ENCODE measurements around the gene WDHD1. TPM values are rescaled to one million over a fixed set of nuclear protein-coding genes. Genes with fewer than 3 reads are reported as not detected.
"Not testable (repeated sequence)": the region's sequence is repeated elsewhere in the genome, so short reads cannot be mapped to it uniquely, and the experiment has no call there.

WDHD1 gene
- total RNA-seq, 2 donors from 2014 or later, result 0.66 to 1.0 TPM

DNA sequence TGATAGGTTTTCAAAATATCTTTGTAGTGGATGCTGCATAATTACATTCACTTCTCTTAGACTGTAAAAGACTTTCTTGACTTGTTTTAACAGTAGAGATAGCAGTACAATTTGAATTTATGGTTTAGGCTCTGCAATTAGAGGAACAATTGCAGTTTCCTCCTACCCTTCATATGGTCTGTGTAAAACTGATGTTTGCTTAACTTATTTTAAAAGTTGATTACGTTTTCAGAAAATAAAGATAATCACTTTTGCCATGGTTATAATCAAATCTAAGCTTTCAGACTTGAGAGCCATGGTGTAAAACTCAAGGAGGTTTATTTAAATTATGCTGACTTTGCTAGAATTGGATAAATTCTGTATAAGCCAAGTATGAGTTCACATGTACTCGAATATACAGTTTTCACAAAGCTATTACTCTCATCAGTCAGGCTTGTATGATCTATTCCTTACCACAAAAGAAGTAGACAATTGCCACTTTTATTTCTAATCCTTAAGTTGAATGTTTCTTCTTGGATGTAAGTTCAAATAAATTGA, 22.1 kb upstream of the WDHD1 start:
- Histone ChIP-seq H3K27ac (no peak overlapping the region), H3K27me3 (no peaks in the 10 kb centered on the region), H3K36me3 (replicated peaks in 1 of 2; ENCODE audit: insufficient read depth in 1 of 2, low read depth in 2 of 2) (no peaks in the 10 kb centered on the region), H3K4me1 (peaks cover 21% of the 10 kb centered on the region), H3K9me3 (no peaks in the 10 kb centered on the region), H3K4me3 (no peak overlapping the region)
- intact Hi-C loops (cut with DNase I), result no loop called here
- 61 to 70% methylated on average over 2 of the region's 2 CpGs for WGBS, 2 donors
- no peak for DNase-seq
- TF ChIP-seq POLR2A (IDR thresholded peaks at IDR 0.05) (no peak), CTCF (IDR thresholded peaks at IDR 0.05) (no peak)
- ATAC-seq, result no peak

- ATAC-seq, result no peak
- DNase-seq, result no peak
- peaks cover 8% of the 10 kb centered on the region for H3K4me1 ChIP-seq
- no peaks in the 10 kb centered on the region for H3K27me3 ChIP-seq
- no peak overlapping the region for H3K4me3 ChIP-seq
- TF ChIP-seq CTCF (IDR thresholded peaks at IDR 0.05) (no peak), POLR2A (IDR thresholded peaks at IDR 0.05) (no peak)
- no peak overlapping the region for H3K27ac ChIP-seq
- no peaks in the 10 kb centered on the region for H3K36me3 ChIP-seq (replicated peaks in 1 of 2; ENCODE audit: insufficient read depth in 1 of 2, low read depth in 2 of 2)
- 92 to 97% methylated on average over 5 of the region's 5 CpGs for WGBS, 2 donors
- no peaks in the 10 kb centered on the region for H3K9me3 ChIP-seq
- intact Hi-C loops (cut with DNase I), result no loop called here
These were observed 20.6 kb upstream of the WDHD1 start for GRCh38 chr14:55047301-55048053.

GRCh38 chr14:55045087-55045486, 18.2 kb upstream of the WDHD1 start:
- H3K27ac ChIP-seq, result no peak overlapping the region
- intact Hi-C loops (cut with DNase I), result no loop called here
- ATAC-seq, result no peak

GRCh38 chr14:55043528-55043927, 16.6 kb upstream of the WDHD1 start:
- H3K9me3 ChIP-seq, result no peaks in the 10 kb centered on the region
- DNase-seq, result no peak
- no peak overlapping the region for H3K4me3 ChIP-seq
- whole genome bisulfite sequencing, 2 donors, result 88 to 91% methylated on average over 5 of the region's 5 CpGs
- TF ChIP-seq CTCF (IDR thresholded peaks at IDR 0.05) (no peak), POLR2A (IDR thresholded peaks at IDR 0.05) (no peak)
- H3K27me3 ChIP-seq, result no peaks in the 10 kb centered on the region
- intact Hi-C loops (cut with DNase I), result no loop called here
- H3K36me3 ChIP-seq (replicated peaks in 1 of 2; ENCODE audit: insufficient read depth in 1 of 2, low read depth in 2 of 2), result no peaks in the 10 kb centered on the region
- no peaks in the 10 kb centered on the region for H3K4me1 ChIP-seq
- ATAC-seq, result no peak
- no peak overlapping the region for H3K27ac ChIP-seq

More at GRCh38 chr14:55045087-55045486, 18.2 kb upstream of the WDHD1 start:
- no peaks in the 10 kb centered on the region for H3K27me3 ChIP-seq
- no peaks in the 10 kb centered on the region for H3K9me3 ChIP-seq
- DNase-seq, result no peak
- no peaks in the 10 kb centered on the region for H3K36me3 ChIP-seq (replicated peaks in 1 of 2; ENCODE audit: insufficient read depth in 1 of 2, low read depth in 2 of 2)
- no peak overlapping the region for H3K4me3 ChIP-seq
- no peaks in the 10 kb centered on the region for H3K4me1 ChIP-seq
- TF ChIP-seq POLR2A (IDR thresholded peaks at IDR 0.05), result no peak
- TF ChIP-seq CTCF (IDR thresholded peaks at IDR 0.05), result no peak

GRCh38 chr14:55038708-55039107, 11.8 kb upstream of the WDHD1 start:
- Histone ChIP-seq H3K4me1 (no peaks in the 10 kb centered on the region), H3K9me3 (no peaks in the 10 kb centered on the region), H3K27ac (no peak overlapping the region), H3K36me3 (replicated peaks in 1 of 2; ENCODE audit: insufficient read depth in 1 of 2, low read depth in 2 of 2) (no peaks in the 10 kb centered on the region), H3K4me3 (no peak overlapping the region), H3K27me3 (no peaks in the 10 kb centered on the region)
- DNase-seq (no peak), ATAC-seq (no peak)
- intact Hi-C loops (cut with DNase I), result no loop called here
- TF ChIP-seq POLR2A (IDR thresholded peaks at IDR 0.05) (no peak), CTCF (IDR thresholded peaks at IDR 0.05) (no peak)

DNA sequence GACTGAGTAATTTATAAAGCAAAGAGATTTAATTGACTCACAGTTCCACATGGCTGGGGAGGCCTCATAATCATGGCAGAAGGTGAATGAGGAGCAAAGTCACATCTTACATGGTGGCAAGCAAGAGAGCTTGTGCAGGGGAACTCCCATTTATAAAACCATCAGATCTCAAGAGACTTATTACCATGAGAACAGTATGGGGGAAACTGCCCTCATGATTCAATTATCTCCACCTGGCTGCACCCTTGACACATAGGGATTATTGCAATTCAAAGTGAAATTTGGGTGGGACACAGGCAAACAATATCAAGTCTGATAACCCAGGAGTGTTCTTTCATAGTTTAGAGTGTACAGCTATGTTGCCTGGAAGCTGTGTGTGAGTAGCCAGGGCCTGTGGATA, 11.1 kb upstream of the WDHD1 start:
- H3K4me1 ChIP-seq, H3K27ac ChIP-seq: not testable (repeated sequence)

More for the DNA sequence above, 11.1 kb upstream of the WDHD1 start:
- DNase-seq; H3K9me3 ChIP-seq; H3K4me3 ChIP-seq; ATAC-seq; intact Hi-C loops (cut with DNase I); H3K27me3 ChIP-seq; H3K36me3 ChIP-seq (replicated peaks in 1 of 2; ENCODE audit: insufficient read depth in 1 of 2, low read depth in 2 of 2): not testable (repeated sequence)
